Smooth muscle cell (in vitro differentiated cells): Measurements from ENCODE around the gene DHRSX. TPM values are rescaled to one million over a fixed set of nuclear protein-coding genes. Genes with fewer than 3 reads are reported as not detected.
"Not testable (repeated sequence)": the region's sequence is repeated elsewhere in the genome, so short reads cannot be mapped to it uniquely, and the experiment has no call there.

Experiments used
- DNase-seq: peaks from one replicate; lab custom pipeline; 2025; ENCODE audit not compliant: unreplicated experiment; lab: John Stamatoyannopoulos, UW
- H2AFZ ChIP-seq: fragments of 200-600 bp; sonication (generic); 2 replicates; pipeline ENCODE4 v1.6.0; 2016; ENCODE audit warnings: antibody characterized with exemption, low read depth, mild to moderate bottlenecking
- H3F3A ChIP-seq: fragments of 200-600 bp; sonication (generic); 2 replicates; pipeline ENCODE4 v1.6.0; 2017; ENCODE audit warnings: antibody characterized with exemption, low read depth
- H3K27ac ChIP-seq: fragments of 200-600 bp; sonication (generic); 2 replicates; pipeline ENCODE4 v1.5.1; 2016; ENCODE audit warnings: low read depth, mild to moderate bottlenecking
- H3K27me3 ChIP-seq: fragments of 200-600 bp; sonication (generic); 2 replicates; pipeline ENCODE4 v1.6.1; 2016; ENCODE audit warnings: low read depth, mild to moderate bottlenecking
- H3K36me3 ChIP-seq: fragments of 200-600 bp; sonication (generic); 2 replicates; pipeline ENCODE4 v1.5.1; 2016; ENCODE audit warnings: low read depth
- H3K4me1 ChIP-seq: fragments of 200-600 bp; sonication (generic); 2 replicates; pipeline ENCODE4 v1.5.1; 2016; ENCODE audit warnings: low read depth
- H3K4me2 ChIP-seq: fragments of 200-600 bp; sonication (generic); 2 replicates; pipeline ENCODE4 v1.6.0; 2016; ENCODE audit warnings: mild to moderate bottlenecking
- H3K4me3 ChIP-seq: fragments of 200-600 bp; sonication (generic); 2 replicates; pipeline ENCODE4 v1.5.1; 2016; ENCODE audit warnings: mild to moderate bottlenecking
- H3K79me2 ChIP-seq: fragments of 200-600 bp; sonication (generic); 2 replicates; pipeline ENCODE4 v1.6.0; 2016; ENCODE audit warnings: low read depth, mild to moderate bottlenecking
- H3K9ac ChIP-seq: fragments of 200-600 bp; sonication (generic); 2 replicates; pipeline ENCODE4 v1.6.0; 2016; ENCODE audit warnings: low read depth
- H3K9me3 ChIP-seq: fragments of 200-600 bp; sonication (generic); replicated peaks from 2 replicates; pipeline ENCODE4 v1.5.1; 2016; ENCODE audit warnings: low read depth
- H4K20me1 ChIP-seq: fragments of 200-600 bp; sonication (generic); 2 replicates; pipeline ENCODE4 v1.6.0; 2016; ENCODE audit warnings: low read depth
- CTCF ChIP-seq: fragments of 200-600 bp; sonication (generic); IDR thresholded peaks from 2 replicates; pipeline ENCODE4 v1.5.1; 2017; ENCODE audit warnings: borderline replicate concordance, mild to moderate bottlenecking, antibody characterized with exemption; ENCODE audit not compliant: insufficient read depth, poor library complexity, severe bottlenecking
- WGBS: methylation state at CpG from one replicate; pipeline ENCODE4 v1.1.7; 2016; ENCODE audit warnings: low lambda C conversion rate; 5-methylcytosine and 5-hydroxymethylcytosine counted together
- polyA plus RNA-seq: library from polyadenylated mRNA; unstranded; fragments of >200 nt; fragmentation: Nextera tagmentation; extraction: Ambion mirVana; gene quantifications from 2 replicates; pipeline ENCODE4 v1.2.1, GENCODE V29; 2016
- total RNA-seq: library from RNA; depleted of rRNA; stranded (reverse); fragments of >200 nt; gene quantifications from 2 replicates; pipeline ENCODE4 v1.2.3, GENCODE V29; 2014

DHRSX gene
- total and polyA plus RNA-seq, 2 experiments from 2014 or later = 32.5 to 49.9 TPM

GRCh38 chrX:2384486-2384885, 116.3 kb downstream of the DHRSX start:
- no peak for DNase-seq
- Histone ChIP-seq H3K4me3 (no peak overlapping the region), H2AFZ (no peak overlapping the region), H3K9ac (no peak overlapping the region), H3K9me3 (no peaks in the 10 kb centered on the region), H3F3A (no peaks in the 10 kb centered on the region), H4K20me1 (peaks cover 9% of the 10 kb centered on the region), H3K36me3 (no peaks in the 10 kb centered on the region), H3K27ac (no peak overlapping the region), H3K27me3 (no peaks in the 10 kb centered on the region), H3K4me2 (no peak overlapping the region), H3K4me1 (no peaks in the 10 kb centered on the region), H3K79me2 (peaks cover 7% of the 10 kb centered on the region)
- WGBS = 89% methylated on average over 4 of the region's 4 CpGs
- no peak for TF ChIP-seq CTCF

DNA sequence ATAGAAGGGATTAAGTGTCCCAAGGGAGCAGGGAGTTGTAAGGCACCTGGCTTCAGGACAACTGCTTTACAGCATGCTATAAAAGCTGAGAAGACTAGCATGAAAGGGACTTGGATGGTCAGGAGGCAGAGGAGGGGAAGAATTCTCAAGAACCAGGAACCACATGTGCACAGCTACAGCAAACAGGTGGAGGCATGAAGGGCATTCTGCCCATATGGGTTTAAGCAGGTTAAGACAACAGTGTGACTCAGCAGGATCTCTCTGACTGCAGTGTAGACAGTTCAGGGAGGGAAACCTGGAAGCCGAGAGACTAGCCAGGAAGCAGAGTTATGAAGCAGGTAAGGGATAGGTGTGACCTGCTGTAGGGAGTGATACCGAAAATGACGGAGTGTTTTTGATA, 117.0 kb downstream of the DHRSX start:
- Histone ChIP-seq H3K9ac (no peak overlapping the region), H3K27ac (no peak overlapping the region), H3K4me3 (no peak overlapping the region), H3F3A (no peaks in the 10 kb centered on the region), H3K4me1 (no peaks in the 10 kb centered on the region), H3K9me3 (no peaks in the 10 kb centered on the region), H3K79me2 (peaks cover 7% of the 10 kb centered on the region), H3K36me3 (no peaks in the 10 kb centered on the region), H3K4me2 (no peak overlapping the region), H4K20me1 (peaks cover 9% of the 10 kb centered on the region), H2AFZ (no peak overlapping the region), H3K27me3 (no peaks in the 10 kb centered on the region)
- DNase-seq = no peak
- 94% methylated on average over 3 of the region's 3 CpGs for WGBS
- no peak for TF ChIP-seq CTCF

DNA sequence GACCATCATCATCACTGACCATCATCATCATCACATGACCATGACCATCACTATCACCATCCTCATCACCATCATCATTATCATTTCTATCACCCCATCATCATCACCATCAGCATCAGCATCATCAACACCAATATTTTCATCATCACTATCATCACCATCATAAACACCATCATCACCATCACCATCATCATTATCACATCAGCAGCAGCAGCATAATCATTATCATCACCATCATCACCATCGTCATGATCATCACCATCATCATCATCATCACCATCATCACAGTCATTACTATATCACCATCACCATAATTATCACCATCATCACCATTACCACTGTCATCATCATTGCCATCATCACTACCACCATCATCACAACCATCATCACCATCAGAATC, 117.6 kb downstream of the DHRSX start:
- Histone ChIP-seq H3K4me3 (no peak overlapping the region), H3K4me2 (no peak overlapping the region), H2AFZ (no peak overlapping the region), H3K79me2 (peaks cover 7% of the 10 kb centered on the region), H3K9ac (no peak overlapping the region), H3K4me1 (no peaks in the 10 kb centered on the region), H3F3A (no peaks in the 10 kb centered on the region), H3K27ac (no peak overlapping the region), H4K20me1 (peaks cover 5% of the 10 kb centered on the region), H3K9me3 (no peaks in the 10 kb centered on the region), H3K36me3 (no peaks in the 10 kb centered on the region), H3K27me3 (no peaks in the 10 kb centered on the region)
- no peak for TF ChIP-seq CTCF
- no peak for DNase-seq
- 100% methylated on average over 1 of the region's 1 CpG for WGBS

- H3K4me2 ChIP-seq, H3K27me3 ChIP-seq, H3K36me3 ChIP-seq, H3K9me3 ChIP-seq, H2AFZ ChIP-seq, H4K20me1 ChIP-seq, H3K79me2 ChIP-seq, H3K4me1 ChIP-seq, H3F3A ChIP-seq, H3K27ac ChIP-seq, DNase-seq, H3K4me3 ChIP-seq, H3K9ac ChIP-seq: not testable (repeated sequence)
- 60% methylated on average over 3 of the region's 3 CpGs for WGBS
Observed at GRCh38 chrX:2382433-2383048, 118.2 kb downstream of the DHRSX start.
